ENCODE measurements around the gene DUSP18.

DNA sequence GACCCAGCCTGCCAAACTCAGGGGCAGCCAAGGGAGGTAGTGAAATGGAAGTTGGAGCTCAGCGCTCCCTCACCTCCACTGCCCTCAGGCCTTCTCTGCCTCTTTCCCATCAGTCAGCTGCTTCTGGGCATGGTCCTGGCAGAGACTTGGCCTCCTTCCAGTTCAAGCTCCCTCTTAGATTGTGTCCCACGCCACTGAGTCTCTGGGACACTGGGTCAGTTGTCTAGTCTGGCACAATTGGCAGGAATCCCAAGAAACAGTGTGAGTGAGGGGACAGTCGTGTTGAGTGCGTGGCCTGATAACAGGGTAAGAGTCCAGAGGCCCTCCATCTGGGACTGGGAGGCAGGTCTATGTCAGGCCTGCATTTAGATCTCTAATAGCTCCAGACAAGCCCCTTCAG, 39.2 kb downstream of the DUSP18 start:
- TF ChIP-seq POLR2AphosphoS5 (IDR thresholded peaks at IDR 0.05; ENCODE audit: low read depth, low read length) (no peak), KLF16 (CRISPR knock-in tag; IDR thresholded peaks at IDR 0.05) (no peak), TBL1XR1 (IDR thresholded peaks at IDR 0.05; ENCODE audit: borderline replicate concordance, low read length, partially characterized antibody) (no peak), EZH2 (conservative IDR thresholded peaks at IDR 0.05; ENCODE audit: low read depth, low read length) (no peak), SETDB1 (CRISPR knock-in tag; IDR thresholded peaks at IDR 0.05; ENCODE audit: borderline replicate concordance) (no peak), CEBPB (IDR thresholded peaks at IDR 0.05; ENCODE audit: borderline replicate concordance, low read depth, low read length) (no peak), SNAI1 (CRISPR knock-in tag; IDR thresholded peaks at IDR 0.05; ENCODE audit: borderline replicate concordance) (no peak), EED (CRISPR knock-in tag; IDR thresholded peaks at IDR 0.05) (no peak), GATAD2A (CRISPR knock-in tag; IDR thresholded peaks at IDR 0.05) (no peak), NKX3-1 (CRISPR knock-in tag; IDR thresholded peaks at IDR 0.05) (no peak), KDM6A (CRISPR knock-in tag; IDR thresholded peaks at IDR 0.05; ENCODE audit: low read depth) (no peak)
- TF ChIP-seq, protein P1, sequence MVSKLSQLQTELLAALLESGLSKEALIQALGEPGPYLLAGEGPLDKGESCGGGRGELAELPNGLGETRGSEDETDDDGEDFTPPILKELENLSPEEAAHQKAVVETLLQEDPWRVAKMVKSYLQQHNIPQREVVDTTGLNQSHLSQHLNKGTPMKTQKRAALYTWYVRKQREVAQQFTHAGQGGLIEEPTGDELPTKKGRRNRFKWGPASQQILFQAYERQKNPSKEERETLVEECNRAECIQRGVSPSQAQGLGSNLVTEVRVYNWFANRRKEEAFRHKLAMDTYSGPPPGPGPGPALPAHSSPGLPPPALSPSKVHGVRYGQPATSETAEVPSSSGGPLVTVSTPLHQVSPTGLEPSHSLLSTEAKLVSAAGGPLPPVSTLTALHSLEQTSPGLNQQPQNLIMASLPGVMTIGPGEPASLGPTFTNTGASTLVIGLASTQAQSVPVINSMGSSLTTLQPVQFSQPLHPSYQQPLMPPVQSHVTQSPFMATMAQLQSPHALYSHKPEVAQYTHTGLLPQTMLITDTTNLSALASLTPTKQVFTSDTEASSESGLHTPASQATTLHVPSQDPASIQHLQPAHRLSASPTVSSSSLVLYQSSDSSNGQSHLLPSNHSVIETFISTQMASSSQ (IDR thresholded peaks at IDR 0.05; ENCODE audit: low read depth), result no peak
- TF ChIP-seq, protein P1 (CRISPR knock-in tag; IDR thresholded peaks at IDR 0.05; ENCODE audit: borderline replicate concordance), result no peak
- TF ChIP-seq, protein P2, sequence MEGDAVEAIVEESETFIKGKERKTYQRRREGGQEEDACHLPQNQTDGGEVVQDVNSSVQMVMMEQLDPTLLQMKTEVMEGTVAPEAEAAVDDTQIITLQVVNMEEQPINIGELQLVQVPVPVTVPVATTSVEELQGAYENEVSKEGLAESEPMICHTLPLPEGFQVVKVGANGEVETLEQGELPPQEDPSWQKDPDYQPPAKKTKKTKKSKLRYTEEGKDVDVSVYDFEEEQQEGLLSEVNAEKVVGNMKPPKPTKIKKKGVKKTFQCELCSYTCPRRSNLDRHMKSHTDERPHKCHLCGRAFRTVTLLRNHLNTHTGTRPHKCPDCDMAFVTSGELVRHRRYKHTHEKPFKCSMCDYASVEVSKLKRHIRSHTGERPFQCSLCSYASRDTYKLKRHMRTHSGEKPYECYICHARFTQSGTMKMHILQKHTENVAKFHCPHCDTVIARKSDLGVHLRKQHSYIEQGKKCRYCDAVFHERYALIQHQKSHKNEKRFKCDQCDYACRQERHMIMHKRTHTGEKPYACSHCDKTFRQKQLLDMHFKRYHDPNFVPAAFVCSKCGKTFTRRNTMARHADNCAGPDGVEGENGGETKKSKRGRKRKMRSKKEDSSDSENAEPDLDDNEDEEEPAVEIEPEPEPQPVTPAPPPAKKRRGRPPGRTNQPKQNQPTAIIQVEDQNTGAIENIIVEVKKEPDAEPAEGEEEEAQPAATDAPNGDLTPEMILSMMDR (CRISPR knock-in tag; IDR thresholded peaks at IDR 0.05), result no peak
